ENCODE measurements around the gene ZNF219. TPM values are rescaled to one million over a fixed set of nuclear protein-coding genes. Genes with fewer than 3 reads are reported as not detected.
A peak's percentile ranks its signal among the peaks of the same experiment; 100 is the strongest.

The ZNF219 gene
- total and polyA plus RNA-seq, 2 donors (not counting 1 experiment from before 2014, with no cell fraction given) = 3.3 to 6.4 TPM

DNA sequence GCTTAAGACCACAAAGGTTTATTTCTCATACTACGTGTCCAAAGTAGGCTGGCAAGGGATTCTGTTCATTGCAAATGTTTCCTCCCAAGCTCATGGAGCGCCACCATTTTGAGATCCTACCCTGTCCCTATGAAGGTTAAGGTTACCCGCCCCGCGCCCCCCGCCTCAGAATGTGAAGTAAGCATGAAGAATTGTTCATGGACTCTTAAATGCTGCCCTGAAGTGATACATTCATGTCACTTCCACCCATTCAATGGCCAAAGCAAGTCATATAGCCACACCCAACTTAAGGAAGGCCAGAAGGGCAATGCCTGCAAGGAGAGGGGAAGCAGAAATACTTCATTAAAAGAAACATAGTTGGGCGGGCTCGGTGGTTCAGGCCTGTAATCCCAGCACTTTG is 6.6 kb upstream of the ZNF219 start:
- ChIA-PET POLR2A (interaction anchor here (0.9 to 2.6 kb wide), 4 partner anchors 34 to 93 kb away, joined by 3 to 27 read pairs (median 8); partner anchors contain the start of gene ARHGEF40), CTCF (interaction anchor here (0.7 to 11.8 kb wide), 22 partner anchors 9 to 175 kb away, joined by 3 to 348 read pairs (median 6); partner anchors contain the start of genes ARHGEF40, NDRG2 and RPGRIP1)
- Histone ChIP-seq H3K9ac (ENCODE audit: low read length) (no peak overlapping the region), H3K4me2 (replicated peaks; ENCODE audit: low read depth, low read length, poor library complexity, severe bottlenecking) (no peak overlapping the region), H3K4me3 (ENCODE audit: control extremely low read depth in 1 of 5, extremely low read depth in 1 of 5, insufficient read depth in 1 of 5, low read depth in 2 of 5, low read length in 4 of 5) (no peak overlapping the region), H2AFZ (ENCODE audit: insufficient read depth, low read depth, low read length, poor library complexity, severe bottlenecking) (no peak overlapping the region), H3K4me1 (ENCODE audit: control insufficient read depth in 2 of 2, insufficient read depth in 2 of 2, low read length in 2 of 2) (peaks cover 12 to 20% of the 10 kb centered on the region in 2 donors), H3K27me3 (replicated peaks in 1 of 4; ENCODE audit: control extremely low read depth in 1 of 4, control insufficient read depth in 3 of 4, insufficient read depth in 4 of 4, low read length in 3 of 4) (peaks cover 0 to 15% (median 6%) of the 10 kb centered on the region in 4 experiments), H3K27ac (ENCODE audit: low read length in 2 of 2) (no peak overlapping the region), H3K36me3 (replicated peaks in 1 of 2; ENCODE audit: control extremely low read depth in 1 of 2, control insufficient read depth in 1 of 2, extremely low read depth in 1 of 2, insufficient read depth in 2 of 2, low read length in 1 of 2) (no peaks in the 10 kb centered on the region), H3K9me3 (ENCODE audit: control extremely low read depth in 1 of 3, control insufficient read depth in 2 of 3, insufficient read depth in 1 of 3, low read length in 2 of 3) (no peaks in the 10 kb centered on the region), H4K20me1 (ENCODE audit: control insufficient read depth, insufficient read depth, low read length, poor library complexity, severe bottlenecking) (no peaks in the 10 kb centered on the region), H3K79me2 (ENCODE audit: control insufficient read depth, insufficient read depth, low read length) (no peaks in the 10 kb centered on the region)
- TF ChIP-seq EZH2 (IDR thresholded peaks at IDR 0.05; ENCODE audit: borderline replicate concordance, insufficient read depth, low read depth, low read length, poor library complexity, severe bottlenecking) = no peak
- TF ChIP-seq, protein P1, sequence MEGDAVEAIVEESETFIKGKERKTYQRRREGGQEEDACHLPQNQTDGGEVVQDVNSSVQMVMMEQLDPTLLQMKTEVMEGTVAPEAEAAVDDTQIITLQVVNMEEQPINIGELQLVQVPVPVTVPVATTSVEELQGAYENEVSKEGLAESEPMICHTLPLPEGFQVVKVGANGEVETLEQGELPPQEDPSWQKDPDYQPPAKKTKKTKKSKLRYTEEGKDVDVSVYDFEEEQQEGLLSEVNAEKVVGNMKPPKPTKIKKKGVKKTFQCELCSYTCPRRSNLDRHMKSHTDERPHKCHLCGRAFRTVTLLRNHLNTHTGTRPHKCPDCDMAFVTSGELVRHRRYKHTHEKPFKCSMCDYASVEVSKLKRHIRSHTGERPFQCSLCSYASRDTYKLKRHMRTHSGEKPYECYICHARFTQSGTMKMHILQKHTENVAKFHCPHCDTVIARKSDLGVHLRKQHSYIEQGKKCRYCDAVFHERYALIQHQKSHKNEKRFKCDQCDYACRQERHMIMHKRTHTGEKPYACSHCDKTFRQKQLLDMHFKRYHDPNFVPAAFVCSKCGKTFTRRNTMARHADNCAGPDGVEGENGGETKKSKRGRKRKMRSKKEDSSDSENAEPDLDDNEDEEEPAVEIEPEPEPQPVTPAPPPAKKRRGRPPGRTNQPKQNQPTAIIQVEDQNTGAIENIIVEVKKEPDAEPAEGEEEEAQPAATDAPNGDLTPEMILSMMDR (IDR thresholded peaks at IDR 0.05) = no peak
- H3K27me3 Mint-ChIP-seq = peaks cover 16% of the 10 kb centered on the region
- 90% methylated on average over 2 of the region's 8 CpGs for WGBS (ENCODE audit: insufficient coverage)
- peaks cover 12% of the 10 kb centered on the region for H3K4me1 Mint-ChIP-seq
- no peak overlapping the region for H3K4me3 Mint-ChIP-seq
- no peak for DNase-seq
- H3K27ac Mint-ChIP-seq = no peak overlapping the region
- H3K9me3 Mint-ChIP-seq (ENCODE audit: insufficient read depth) = no peaks in the 10 kb centered on the region
- intact Hi-C loops (cut with micrococcal nuclease) = loop anchor here (2.0 to 10.0 kb wide), 2 partner anchors 80 to 490 kb away; partner anchors contain the start of gene NDRG2
- no peak for ATAC-seq (ENCODE audit: low read depth)

DNA sequence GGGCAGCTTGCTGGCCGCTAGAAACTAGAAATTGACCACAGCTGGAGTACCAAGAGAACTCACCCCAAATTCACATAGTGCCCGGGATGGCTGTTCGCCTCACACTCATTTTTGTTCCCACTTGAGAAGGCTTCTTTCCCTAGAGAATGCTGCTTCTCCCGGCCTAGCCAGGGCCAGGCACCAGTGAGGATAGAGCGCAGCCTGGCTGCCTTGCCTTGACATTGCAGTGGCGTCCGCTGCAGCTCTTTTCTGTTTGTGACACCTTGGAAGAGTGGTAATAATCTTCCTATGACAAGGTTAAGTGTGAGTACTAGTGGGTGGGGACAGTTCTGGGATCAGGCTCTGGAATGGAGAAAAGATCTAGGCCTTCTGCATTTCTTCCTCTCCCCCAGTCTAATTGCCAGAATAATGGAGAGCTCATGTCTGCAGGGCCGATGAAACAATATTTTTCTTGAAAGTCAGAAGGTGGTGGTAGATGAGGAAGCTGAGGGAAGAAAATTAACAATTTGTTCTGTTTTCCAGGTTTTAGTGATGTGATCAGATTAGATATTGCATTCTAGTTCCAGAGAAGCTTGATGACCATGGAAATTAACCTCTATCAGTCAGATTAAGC is 6.1 kb upstream of the ZNF219 start:
- Histone ChIP-seq H4K20me1 (ENCODE audit: control insufficient read depth, insufficient read depth, low read length, poor library complexity, severe bottlenecking) (no peaks in the 10 kb centered on the region), H3K9ac (ENCODE audit: low read length) (peak overlapping the region; percentile 87), H3K4me3 (ENCODE audit: control extremely low read depth in 1 of 5, extremely low read depth in 1 of 5, insufficient read depth in 1 of 5, low read depth in 2 of 5, low read length in 4 of 5) (peak overlapping the region; percentile 72 to 92 (median 84)), H3K79me2 (ENCODE audit: control insufficient read depth, insufficient read depth, low read length) (no peaks in the 10 kb centered on the region), H3K4me2 (replicated peaks; ENCODE audit: low read depth, low read length, poor library complexity, severe bottlenecking) (peak overlapping the region; percentile 75), H3K27me3 (replicated peaks in 1 of 4; ENCODE audit: control extremely low read depth in 1 of 4, control insufficient read depth in 3 of 4, insufficient read depth in 4 of 4, low read length in 3 of 4) (peaks cover 0 to 18% (median 10%) of the 10 kb centered on the region in 4 experiments), H3K4me1 (ENCODE audit: control insufficient read depth in 2 of 2, insufficient read depth in 2 of 2, low read length in 2 of 2) (peaks cover 12 to 20% of the 10 kb centered on the region in 2 donors), H3K36me3 (replicated peaks in 1 of 2; ENCODE audit: control extremely low read depth in 1 of 2, control insufficient read depth in 1 of 2, extremely low read depth in 1 of 2, insufficient read depth in 2 of 2, low read length in 1 of 2) (no peaks in the 10 kb centered on the region), H3K27ac (ENCODE audit: low read length in 2 of 2) (peak overlapping the region; percentile 93 to 96), H3K9me3 (ENCODE audit: control extremely low read depth in 1 of 3, control insufficient read depth in 2 of 3, insufficient read depth in 1 of 3, low read length in 2 of 3) (no peaks in the 10 kb centered on the region), H2AFZ (ENCODE audit: insufficient read depth, low read depth, low read length, poor library complexity, severe bottlenecking) (peak overlapping the region; percentile 83)
- H3K4me3 Mint-ChIP-seq = peak overlapping the region; percentile 78
- ATAC-seq (ENCODE audit: low read depth) (peak; percentile 39), DNase-seq (peak; percentile 80)
- intact Hi-C loops (cut with micrococcal nuclease) = loop anchor here (1.0 to 10.0 kb wide), 9 partner anchors 12 to 762 kb away; partner anchors contain the start of genes CHD8, HNRNPC, NDRG2 and PARP2
- peak overlapping the region; percentile 96 for H3K27ac Mint-ChIP-seq
- POLR2A ChIA-PET = interaction anchor here (0.6 to 2.6 kb wide), 6 partner anchors 12 to 92 kb away, joined by 3 to 27 read pairs (median 6); partner anchors contain the start of gene ARHGEF40
- peaks cover 20% of the 10 kb centered on the region for H3K27me3 Mint-ChIP-seq
- 0% methylated on average over 7 of the region's 8 CpGs for WGBS (ENCODE audit: insufficient coverage)
- TF ChIP-seq, protein P1 (IDR thresholded peaks at IDR 0.05) = peak; percentile 84
- TF ChIP-seq EZH2 (IDR thresholded peaks at IDR 0.05; ENCODE audit: borderline replicate concordance, insufficient read depth, low read depth, low read length, poor library complexity, severe bottlenecking) = no peak
- no peaks in the 10 kb centered on the region for H3K9me3 Mint-ChIP-seq (ENCODE audit: insufficient read depth)
- H3K4me1 Mint-ChIP-seq = peaks cover 12% of the 10 kb centered on the region
- CTCF ChIA-PET = interaction anchor here (0.7 to 11.8 kb wide), 22 partner anchors 10 to 175 kb away, joined by 3 to 348 read pairs (median 6); partner anchors contain the start of genes ARHGEF40, NDRG2 and RPGRIP1
